Fibroblast of lung (primary cell): ENCODE results near the gene DUSP16. TPM values are rescaled to one million over a fixed set of nuclear protein-coding genes. Genes with fewer than 3 reads are reported as not detected.

Source experiments
- DNase-seq, 2 donors: peaks; one replicate each; pipeline versions ENCODE4 v3.0.0 to v3.0.0-alpha.2; 2010; ENCODE audit warnings: low read depth in 2 of 2
- H2AFZ ChIP-seq: 2 replicates; pipeline ENCODE4 v1.5.1; 2012; ENCODE audit warnings: low read length, control low read depth, inconsistent platforms
- H3K27ac ChIP-seq: 2 replicates; pipeline ENCODE4 v1.5.1; 2011; ENCODE audit warnings: low read length, control low read depth; ENCODE audit not compliant: insufficient read depth
- H3K27me3 ChIP-seq: 2 replicates; pipeline ENCODE4 v1.5.1; 2011; ENCODE audit warnings: mild to moderate bottlenecking, low read length; ENCODE audit not compliant: control insufficient read depth, insufficient read depth
- H3K36me3 ChIP-seq: 2 replicates; pipeline ENCODE4 v1.5.1; 2011; ENCODE audit warnings: low read length; ENCODE audit not compliant: control insufficient read depth, insufficient read depth
- H3K4me1 ChIP-seq: 2 replicates; pipeline ENCODE4 v1.5.1; 2011; ENCODE audit warnings: low read length; ENCODE audit not compliant: control insufficient read depth, insufficient read depth; ENCODE audit errors: extremely low read depth
- H3K4me2 ChIP-seq: 2 replicates; pipeline ENCODE4 v1.5.1; 2011; ENCODE audit warnings: low read length, control low read depth; ENCODE audit not compliant: insufficient read depth; ENCODE audit errors: extremely low read depth
- H3K4me3 ChIP-seq, 4 experiments: fragments of 200-600 bp in 1 of 4; sonication (generic) in 1 of 4; replicated peaks in 1 of 4; 2 replicates each; pipeline ENCODE4 v1.5.1; 2011 to 2016; ENCODE audit warnings: low read length in 4 of 4, low read depth in 3 of 4, mild to moderate bottlenecking in 3 of 4, control low read depth in 2 of 4, inconsistent platforms in 1 of 4, mixed read lengths in 1 of 4; ENCODE audit not compliant: insufficient read depth in 1 of 4; ENCODE audit errors: control extremely low read depth in 1 of 4
- H3K79me2 ChIP-seq: 2 replicates; pipeline ENCODE4 v1.5.1; 2012; ENCODE audit warnings: mild to moderate bottlenecking, low read length, inconsistent platforms; ENCODE audit not compliant: control insufficient read depth, insufficient read depth
- H3K9ac ChIP-seq: 2 replicates; pipeline ENCODE4 v1.5.1; 2011; ENCODE audit warnings: mild to moderate bottlenecking, low read length, control low read depth; ENCODE audit not compliant: insufficient read depth
- H3K9me3 ChIP-seq: 2 replicates; pipeline ENCODE4 v1.5.1; 2012; ENCODE audit warnings: low read depth, low read length; ENCODE audit not compliant: control insufficient read depth, insufficient read depth
- H4K20me1 ChIP-seq: 2 replicates; pipeline ENCODE4 v1.5.1; 2011; ENCODE audit warnings: low read length; ENCODE audit not compliant: control insufficient read depth, insufficient read depth; ENCODE audit errors: extremely low read depth
- CTCF ChIP-seq, 2 donors: IDR thresholded peaks in 1 of 2; conservative IDR thresholded peaks in 1 of 2; 1 replicate in 1 of 2; 2 replicates in 1 of 2; pipeline ENCODE4 v1.5.1; 2011 to 2012; ENCODE audit warnings: low read length in 2 of 2, control low read depth in 1 of 2, inconsistent platforms in 1 of 2, low read depth in 1 of 2, mild to moderate bottlenecking in 1 of 2
- EZH2 ChIP-seq: IDR thresholded peaks from 2 replicates; pipeline ENCODE4 v1.5.1; 2012; ENCODE audit warnings: low read length, control low read depth, mild to moderate bottlenecking; ENCODE audit errors: missing control alignments
- polyA plus RNA-seq, 2 donors: library from polyadenylated mRNA; depleted of rRNA in 1 of 2; stranded (reverse) in 1 of 2; unstranded in 1 of 2; fragments of >200 nt; gene quantifications; 2 replicates each; pipeline ENCODE4 v1.2.1, GENCODE V29; 2011 to 2012; ENCODE audit warnings: missing spikeins in 1 of 2
- total RNA-seq: library from RNA; depleted of rRNA; stranded (reverse); fragments of >200 nt; gene quantifications from 2 replicates; pipeline ENCODE4 v1.2.1, GENCODE V29; 2014

The DUSP16 gene
- total and polyA plus RNA-seq, 2 donors (not counting 1 experiment from before 2014, with no cell fraction given) = 9.4 to 15.2 TPM

- TF ChIP-seq CTCF (conservative IDR thresholded peaks at IDR 0.05 in 1 of 2, IDR thresholded peaks at IDR 0.05 in 1 of 2; ENCODE audit: low read depth in 1 of 2, low read length in 2 of 2) = no peak
- no peak for TF ChIP-seq EZH2
- H4K20me1 ChIP-seq = no peaks in the 10 kb centered on the region
- DNase-seq = no peak
- no peaks in the 10 kb centered on the region for H3K79me2 ChIP-seq
- no peaks in the 10 kb centered on the region for H3K4me1 ChIP-seq
- H3K36me3 ChIP-seq = no peaks in the 10 kb centered on the region
- H3K27me3 ChIP-seq = no peaks in the 10 kb centered on the region
- no peak overlapping the region for H3K4me2 ChIP-seq
- H3K9me3 ChIP-seq = no peaks in the 10 kb centered on the region
- no peak overlapping the region for H3K27ac ChIP-seq
- H2AFZ ChIP-seq = no peak overlapping the region
- no peak overlapping the region for H3K9ac ChIP-seq
- H3K4me3 ChIP-seq = no peak overlapping the region
Measured at GRCh38 chr12:12452326-12452902, 110.2 kb downstream of the DUSP16 start.

GRCh38 chr12:12451098-12451497, 111.6 kb downstream of the DUSP16 start:
- H2AFZ ChIP-seq = no peak overlapping the region
- DNase-seq = no peak
- no peak overlapping the region for H3K4me2 ChIP-seq
- H3K9ac ChIP-seq = no peak overlapping the region
- no peak for TF ChIP-seq EZH2
- TF ChIP-seq CTCF (conservative IDR thresholded peaks at IDR 0.05 in 1 of 2, IDR thresholded peaks at IDR 0.05 in 1 of 2; ENCODE audit: low read depth in 1 of 2, low read length in 2 of 2) = no peak
- H3K27ac ChIP-seq = no peak overlapping the region
- H3K79me2 ChIP-seq = no peaks in the 10 kb centered on the region
- H3K9me3 ChIP-seq = no peaks in the 10 kb centered on the region
- no peak overlapping the region for H3K4me3 ChIP-seq
- H3K36me3 ChIP-seq = no peaks in the 10 kb centered on the region
- no peaks in the 10 kb centered on the region for H3K27me3 ChIP-seq
- H3K4me1 ChIP-seq = no peaks in the 10 kb centered on the region
- H4K20me1 ChIP-seq = no peaks in the 10 kb centered on the region

- H3K27ac ChIP-seq = no peak overlapping the region
- TF ChIP-seq CTCF (conservative IDR thresholded peaks at IDR 0.05 in 1 of 2, IDR thresholded peaks at IDR 0.05 in 1 of 2; ENCODE audit: low read depth in 1 of 2, low read length in 2 of 2) (no peak), EZH2 (no peak)
- H3K27me3 ChIP-seq = no peaks in the 10 kb centered on the region
Measured at GRCh38 chr12:12450043-12450471, 112.6 kb downstream of the DUSP16 start.

More at GRCh38 chr12:12450043-12450471, 112.6 kb downstream of the DUSP16 start:
- no peak overlapping the region for H2AFZ ChIP-seq
- H3K9me3 ChIP-seq = no peaks in the 10 kb centered on the region
- no peak overlapping the region for H3K4me2 ChIP-seq
- no peaks in the 10 kb centered on the region for H4K20me1 ChIP-seq
- H3K79me2 ChIP-seq = no peaks in the 10 kb centered on the region
- no peaks in the 10 kb centered on the region for H3K4me1 ChIP-seq
- H3K4me3 ChIP-seq = no peak overlapping the region
- DNase-seq = no peak
- no peaks in the 10 kb centered on the region for H3K36me3 ChIP-seq
- H3K9ac ChIP-seq = no peak overlapping the region
